Fibroblast of lung (primary cell): ENCODE measurements around the gene PKD1.

Experiments used
- CTCF ChIP-seq, 2 donors: IDR thresholded peaks in 1 of 2; conservative IDR thresholded peaks in 1 of 2; 1 replicate in 1 of 2; 2 replicates in 1 of 2; pipeline ENCODE4 v1.5.1; 2011 to 2012; ENCODE audit warnings: low read length in 2 of 2, control low read depth in 1 of 2, inconsistent platforms in 1 of 2, low read depth in 1 of 2, mild to moderate bottlenecking in 1 of 2
- EZH2 ChIP-seq: IDR thresholded peaks from 2 replicates; pipeline ENCODE4 v1.5.1; 2012; ENCODE audit warnings: low read length, control low read depth, mild to moderate bottlenecking; ENCODE audit errors: missing control alignments

- TF ChIP-seq CTCF (conservative IDR thresholded peaks at IDR 0.05 in 1 of 2, IDR thresholded peaks at IDR 0.05 in 1 of 2; ENCODE audit: low read depth in 1 of 2, low read length in 2 of 2), result no peak
- no peak for TF ChIP-seq EZH2
Observed at GRCh38 chr16:2170587-2171435, 35.1 kb upstream of the PKD1 start.
